H1 (cell line): ENCODE measurements around the gene STARD4. TPM values are rescaled to one million over a fixed set of nuclear protein-coding genes. Genes with fewer than 3 reads are reported as not detected.

Source experiments
- PHF8 ChIP-seq: fragments of 200-600 bp; sonication (generic); conservative IDR thresholded peaks from 2 replicates; pipeline ENCODE4 v1.7.1; 2012; ENCODE audit warnings: low read depth, mild to moderate bottlenecking, inconsistent platforms, low read length, moderate library complexity
- SRF ChIP-seq: IDR thresholded peaks from 2 replicates; pipeline ENCODE4 v1.6.1; 2011; ENCODE audit warnings: mild to moderate bottlenecking, low read depth, low read length, moderate library complexity
- polyA plus RNA-seq, 7 experiments: library from polyadenylated mRNA; depleted of rRNA in 3 of 7; stranded (reverse) in 5 of 7; unstranded in 2 of 7; fragments of >200 nt in 5 of 7; fragments of 200-250 nt in 2 of 7; gene quantifications; 1 replicate in 5 of 7; 2 replicates in 1 of 7; 4 replicates in 1 of 7; pipeline versions ENCODE4 v1.2.1 to v1.2.3, GENCODE V29; 2011 to 2013; ENCODE audit warnings: missing spikeins in 2 of 7, mixed read lengths in 2 of 7
- total RNA-seq: library from RNA; stranded (reverse); fragmentation: NEBNext Ultra II Directional; extraction: Animal tissue kit (Norgen Biotek cat#: 25700); gene quantifications from 2 replicates; pipeline ENCODE4 v1.2.1, GENCODE V29; 2021

STARD4 gene
- total and polyA plus RNA-seq, 2 of the 8 experiments (the other 6 are each of a cell fraction or from before 2014, with no cell fraction given): 10.8 to 47.9 TPM

DNA sequence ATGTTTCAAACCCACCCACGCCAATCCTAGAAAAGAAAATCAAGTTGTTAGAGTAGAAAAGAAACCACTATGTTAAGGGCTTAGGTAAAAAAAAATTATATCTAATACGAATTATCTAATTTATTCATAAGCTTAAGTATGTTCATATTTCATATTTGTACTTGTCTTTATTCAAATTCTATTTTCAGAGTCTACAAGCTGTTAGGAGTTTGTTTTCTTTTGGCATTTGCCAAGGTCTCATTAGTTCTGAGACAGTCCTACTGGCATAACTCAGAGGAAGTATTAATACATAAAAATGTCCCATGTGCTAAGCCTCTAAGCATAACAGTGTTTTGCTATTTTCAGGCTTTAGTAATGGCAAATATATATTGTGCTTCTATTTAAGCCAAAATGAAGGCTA, 57.6 kb downstream of the STARD4 start (continued):
- TF ChIP-seq PHF8: no peak
- no peak for TF ChIP-seq SRF
